Measurements from ENCODE around the gene CTNND2.

DNA sequence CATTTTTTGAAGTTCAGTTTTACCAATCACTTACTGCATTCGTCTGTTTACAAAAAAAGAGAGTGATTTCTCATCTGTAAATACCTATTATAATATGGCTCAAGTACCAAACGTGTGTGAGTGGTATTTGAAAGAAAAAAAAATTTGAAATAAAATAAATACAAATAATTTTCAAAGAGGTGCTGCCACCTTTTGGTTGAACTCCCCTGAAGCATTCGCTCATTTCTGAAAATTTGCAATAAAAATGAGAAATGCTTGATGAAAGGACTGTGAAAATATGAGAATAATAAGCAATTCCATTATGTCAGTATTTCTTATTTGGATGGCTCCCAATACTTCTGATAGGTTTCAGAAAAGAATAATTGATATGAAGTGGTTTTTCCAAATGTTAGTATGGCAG, 409.9 kb downstream of the CTNND2 start:
- no peak for TF ChIP-seq POLR2A (IDR thresholded peaks at IDR 0.05)
- TF ChIP-seq, protein P1, sequence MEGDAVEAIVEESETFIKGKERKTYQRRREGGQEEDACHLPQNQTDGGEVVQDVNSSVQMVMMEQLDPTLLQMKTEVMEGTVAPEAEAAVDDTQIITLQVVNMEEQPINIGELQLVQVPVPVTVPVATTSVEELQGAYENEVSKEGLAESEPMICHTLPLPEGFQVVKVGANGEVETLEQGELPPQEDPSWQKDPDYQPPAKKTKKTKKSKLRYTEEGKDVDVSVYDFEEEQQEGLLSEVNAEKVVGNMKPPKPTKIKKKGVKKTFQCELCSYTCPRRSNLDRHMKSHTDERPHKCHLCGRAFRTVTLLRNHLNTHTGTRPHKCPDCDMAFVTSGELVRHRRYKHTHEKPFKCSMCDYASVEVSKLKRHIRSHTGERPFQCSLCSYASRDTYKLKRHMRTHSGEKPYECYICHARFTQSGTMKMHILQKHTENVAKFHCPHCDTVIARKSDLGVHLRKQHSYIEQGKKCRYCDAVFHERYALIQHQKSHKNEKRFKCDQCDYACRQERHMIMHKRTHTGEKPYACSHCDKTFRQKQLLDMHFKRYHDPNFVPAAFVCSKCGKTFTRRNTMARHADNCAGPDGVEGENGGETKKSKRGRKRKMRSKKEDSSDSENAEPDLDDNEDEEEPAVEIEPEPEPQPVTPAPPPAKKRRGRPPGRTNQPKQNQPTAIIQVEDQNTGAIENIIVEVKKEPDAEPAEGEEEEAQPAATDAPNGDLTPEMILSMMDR (IDR thresholded peaks at IDR 0.05 in 4 of 5, conservative IDR thresholded peaks at IDR 0.05 in 1 of 5) = no peak
